GM19463 (cell line): ENCODE data around the gene KRTAP5-2.
"Not testable (repeated sequence)": the region's sequence is repeated elsewhere in the genome, so short reads cannot be mapped to it uniquely, and the experiment has no call there.

Source experiments
- ATAC-seq: cut with Tn5 transposase; IDR thresholded peaks from one replicate; pipeline ENCODE4 v1.9.1; 2021; ENCODE audit warnings: mild to moderate bottlenecking, moderate library complexity; ENCODE audit not compliant: unreplicated experiment

KRTAP5-2 gene

DNA sequence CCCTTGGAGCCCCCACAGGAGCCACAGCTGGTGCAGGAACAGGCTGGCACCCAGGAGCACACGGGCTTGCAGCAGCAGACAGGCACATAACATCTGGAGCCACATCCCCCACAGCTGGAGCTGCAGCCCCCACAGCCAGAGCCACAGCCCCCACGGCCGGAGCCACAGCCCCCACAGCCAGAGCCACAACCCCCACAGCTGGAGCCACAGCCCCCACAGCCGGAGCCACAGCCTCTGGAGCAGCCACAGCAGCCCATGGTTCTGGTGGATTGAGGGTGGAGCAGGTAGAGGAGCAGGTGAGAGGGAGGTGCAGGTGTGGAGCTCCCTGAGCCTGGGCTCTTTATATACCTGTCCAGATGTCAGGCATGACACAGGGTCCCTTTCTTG lies at the start of gene KRTAP5-2:
TSS of gene KRTAP5-2 (minus strand) at position 301 of the 387 bp plus-strand sequence. CDS start at position 257, 44 bp downstream.
- ATAC-seq = no peak

GRCh38 chr11:1646540-1646939 lies 48.4 kb upstream of the KRTAP5-2 start:
- ATAC-seq = not testable (repeated sequence)

- ATAC-seq = no peak
Measured at GRCh38 chr11:1645357-1645821, 47.3 kb upstream of the KRTAP5-2 start.

DNA sequence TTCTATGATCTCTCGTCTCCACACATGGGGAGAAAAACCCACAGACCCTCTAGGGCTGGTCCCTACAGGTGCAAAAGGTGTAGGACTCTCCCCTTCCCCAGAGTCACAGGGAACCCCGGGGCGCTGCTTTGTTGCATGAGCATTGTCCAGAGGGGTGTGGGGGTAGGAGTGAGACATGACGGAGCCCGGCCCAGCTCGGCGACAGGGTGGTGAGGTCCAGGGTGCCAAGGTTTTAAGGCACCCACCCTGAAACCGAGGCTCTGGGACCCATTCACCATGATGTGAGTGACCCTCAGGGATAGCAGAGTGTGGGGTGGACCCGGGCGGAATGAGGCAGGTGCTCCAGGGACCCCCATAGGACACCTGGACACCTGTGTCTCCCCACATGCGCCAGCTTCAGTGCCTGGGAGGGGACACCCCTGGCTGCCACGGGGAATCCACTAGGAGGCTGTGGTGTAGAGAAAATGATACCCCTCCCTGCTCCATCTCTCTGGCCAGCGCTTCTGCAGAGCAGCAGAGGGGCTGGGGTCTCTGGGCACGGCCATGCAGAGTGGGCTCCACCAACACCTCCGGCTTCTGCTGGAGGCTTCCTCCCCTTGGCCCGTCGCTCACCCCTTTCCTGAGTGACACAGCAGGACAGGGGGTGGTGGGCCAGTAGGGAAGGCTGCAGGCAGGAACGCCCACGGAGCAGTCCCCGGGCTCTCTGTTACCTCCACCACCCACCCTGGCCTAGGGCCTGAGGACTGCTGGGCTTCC lies 46.7 kb upstream of the KRTAP5-2 start:
- no peak for ATAC-seq

GRCh38 chr11:1643146-1643690 lies 45.1 kb upstream of the KRTAP5-2 start:
- ATAC-seq = no peak

DNA sequence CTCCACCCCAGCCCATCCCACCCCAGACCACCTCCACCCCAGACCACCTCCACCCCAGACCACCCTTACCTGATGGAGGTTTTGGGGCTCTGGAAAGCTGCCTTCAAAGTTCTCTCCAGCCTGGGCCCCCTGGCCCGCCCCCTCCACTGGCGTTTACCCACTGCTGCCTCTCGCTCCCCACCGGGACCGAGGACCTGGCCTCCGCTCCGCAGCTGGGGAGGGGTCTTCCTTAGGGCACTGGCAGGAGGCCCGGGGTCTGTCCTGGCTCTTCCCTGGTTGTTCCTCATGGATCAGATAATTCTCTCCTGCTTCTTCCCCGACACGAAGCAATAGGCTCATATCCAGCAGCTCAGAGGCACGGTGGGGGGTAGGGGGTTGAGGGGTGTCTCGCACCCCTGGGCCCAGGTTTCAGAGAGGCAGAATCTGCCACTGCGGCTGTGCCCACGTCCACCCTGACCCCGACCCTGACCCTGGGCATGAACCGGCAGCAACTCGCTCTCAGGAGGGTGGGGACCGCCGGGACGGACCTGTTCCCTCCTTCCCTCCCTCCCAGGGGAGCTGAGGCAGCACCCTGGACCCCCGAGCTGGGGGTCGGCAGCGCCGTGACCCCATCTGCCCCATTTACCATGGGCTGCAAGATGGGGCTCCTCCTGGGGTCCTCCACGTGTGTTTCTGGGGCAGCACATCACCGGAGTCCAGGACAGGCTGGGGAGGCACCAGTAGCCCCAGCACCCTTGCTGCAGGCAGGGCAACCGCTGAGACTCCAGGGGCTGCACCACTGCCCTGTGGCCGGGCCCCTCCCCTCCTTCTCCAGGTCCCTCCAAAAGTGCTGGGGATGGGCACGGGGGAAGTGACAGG lies 44.4 kb upstream of the KRTAP5-2 start:
- ATAC-seq = no peak

- ATAC-seq = no peak
Measured at GRCh38 chr11:1641096-1641495, 43.0 kb upstream of the KRTAP5-2 start.

- ATAC-seq = no peak
Measured at GRCh38 chr11:1640076-1640946, 42.2 kb upstream of the KRTAP5-2 start.

GRCh38 chr11:1639666-1640065 lies 41.6 kb upstream of the KRTAP5-2 start:
- ATAC-seq = no peak

GRCh38 chr11:1639102-1639620 lies 41.1 kb upstream of the KRTAP5-2 start:
- no peak for ATAC-seq

GRCh38 chr11:1638344-1638743 lies 40.2 kb upstream of the KRTAP5-2 start:
- no peak for ATAC-seq

DNA sequence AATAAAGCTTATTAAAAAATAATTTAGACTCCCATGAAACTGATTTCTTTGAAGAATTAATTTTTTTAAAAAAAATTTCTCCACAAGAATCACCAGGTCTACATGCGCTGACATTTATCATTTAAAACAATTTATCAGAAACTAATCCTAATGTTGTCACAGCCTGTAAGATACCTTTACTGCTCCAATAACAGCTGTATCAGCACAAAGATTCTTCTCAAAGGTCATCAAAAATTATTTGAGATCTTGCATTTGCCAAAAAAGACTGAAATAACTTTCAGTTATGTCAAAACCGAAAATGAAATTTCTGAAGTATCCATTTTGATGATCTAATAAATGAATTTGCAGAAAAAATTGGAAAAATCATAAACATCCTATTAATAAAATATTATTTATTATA lies 39.5 kb upstream of the KRTAP5-2 start:
- ATAC-seq = no peak

DNA sequence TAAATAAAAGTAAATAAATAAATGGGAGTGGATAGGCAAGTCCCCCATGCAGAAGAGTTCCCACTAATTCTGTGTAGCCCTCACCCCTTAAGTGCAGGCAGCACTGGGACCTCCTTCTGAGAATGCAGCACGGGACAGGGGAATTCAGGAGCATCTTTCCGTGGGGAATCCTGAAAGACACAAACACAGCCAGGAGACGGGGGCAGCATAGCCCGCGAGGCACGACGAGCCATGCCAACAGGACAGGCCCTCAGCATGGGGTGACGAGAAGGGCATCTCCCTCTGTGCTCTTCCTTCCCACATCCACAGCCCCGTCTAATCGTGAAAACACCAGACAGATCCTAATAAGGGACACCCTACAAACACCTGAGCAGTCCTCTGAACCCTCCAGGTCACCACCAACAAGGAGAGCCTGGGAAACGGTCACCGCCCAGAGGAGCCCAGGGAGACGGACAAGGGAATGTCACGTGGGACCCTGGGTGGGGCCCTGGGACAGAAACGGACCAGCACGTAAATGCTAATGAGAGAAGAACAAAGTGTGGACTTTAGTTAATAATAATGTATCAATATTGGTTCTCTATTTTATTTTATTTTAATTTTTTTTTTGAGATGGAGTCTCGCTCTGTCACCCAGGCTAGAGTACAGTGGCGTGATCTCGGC lies 38.3 kb upstream of the KRTAP5-2 start:
- ATAC-seq = no peak

- ATAC-seq = no peak
Measured at GRCh38 chr11:1633864-1634263, 35.8 kb upstream of the KRTAP5-2 start.

GRCh38 chr11:1632053-1632714 lies 34.1 kb upstream of the KRTAP5-2 start:
- no peak for ATAC-seq

- no peak for ATAC-seq
Measured at GRCh38 chr11:1631066-1631568, 33.0 kb upstream of the KRTAP5-2 start.

GRCh38 chr11:1630271-1630670 lies 32.2 kb upstream of the KRTAP5-2 start:
- ATAC-seq = no peak

DNA sequence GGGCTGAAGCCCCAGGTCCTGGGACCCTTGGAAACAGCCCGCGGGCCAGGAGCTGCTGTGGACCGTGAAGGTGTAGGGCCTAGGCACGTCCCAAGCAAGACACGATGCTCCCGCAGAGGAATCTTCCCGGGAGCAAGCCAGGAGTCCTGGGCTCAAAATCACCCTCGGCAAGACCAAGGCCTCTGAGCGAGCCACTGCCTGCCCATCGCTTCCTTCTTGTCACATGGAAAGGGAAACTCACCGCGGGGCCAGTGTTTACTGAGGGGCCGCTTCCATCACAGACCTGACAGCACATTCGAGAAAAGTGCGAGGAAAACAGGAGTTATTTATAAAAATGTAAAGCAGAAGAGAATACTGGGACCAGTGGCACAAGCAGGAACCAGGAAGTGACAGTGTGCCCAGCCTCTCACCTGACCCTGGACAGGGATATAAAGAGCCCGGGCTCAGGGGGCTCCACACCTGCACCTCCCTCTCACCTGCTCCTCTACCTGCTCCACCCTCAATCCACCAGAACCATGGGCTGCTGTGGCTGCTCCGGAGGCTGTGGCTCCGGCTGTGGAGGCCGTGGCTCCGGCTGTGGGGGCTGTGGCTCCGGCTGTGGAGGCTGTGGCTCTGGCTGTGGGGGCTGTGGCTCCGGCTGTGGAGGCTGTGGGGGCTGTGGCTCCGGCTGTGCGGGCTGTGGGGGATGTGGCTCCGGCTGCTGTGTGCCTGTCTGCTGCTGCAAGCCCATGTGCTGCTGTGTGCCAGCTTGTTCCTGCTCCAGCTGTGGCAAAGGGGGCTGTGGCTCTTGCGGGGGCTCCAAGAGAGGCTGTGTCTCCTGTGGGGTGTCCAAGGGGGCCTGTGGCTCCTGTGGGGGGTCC lies 31.5 kb upstream of the KRTAP5-2 start, which contains the start of gene KRTAP5-5:
TSS of gene KRTAP5-5 (plus strand) at position 450 of the 860 bp plus-strand sequence. CDS start at position 516, 66 bp downstream.
- ATAC-seq = no peak
